Activated effector memory CD4-positive, alpha-beta T cell treated with Interleukin-2 at 50 U/mL for 16 hours (primary cell): ENCODE measurements around the gene RSPO1.
"Not testable (repeated sequence)": the region's sequence is repeated elsewhere in the genome, so short reads cannot be mapped to it uniquely, and the experiment has no call there.

Experiments
- DNase-seq: peaks from one replicate; pipeline ENCODE4 v3.0.0-alpha.2; 2020

The RSPO1 gene

GRCh38 chr1:37612186-37612585, 22.5 kb downstream of the RSPO1 start:
- no peak for DNase-seq

DNA sequence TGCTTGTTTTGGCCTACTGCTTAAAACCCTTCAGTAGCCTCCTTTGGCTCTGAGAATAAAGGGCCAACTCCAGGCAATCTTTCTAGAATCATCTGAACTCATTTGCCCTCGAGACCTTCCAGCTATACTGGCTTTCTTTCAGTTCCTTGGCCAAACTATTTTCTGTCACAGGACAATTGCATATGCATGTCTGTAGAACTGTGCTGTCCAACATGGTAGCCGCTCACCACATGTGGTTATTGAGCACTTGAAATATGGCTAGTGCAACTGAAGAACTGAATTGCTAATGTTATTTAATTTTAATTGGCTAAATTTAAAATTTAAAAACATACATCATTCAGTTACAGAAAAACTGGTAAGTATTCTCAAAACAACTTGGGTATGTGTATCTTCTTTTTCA, 24.7 kb downstream of the RSPO1 start:
- DNase-seq = no peak

GRCh38 chr1:37609002-37609401, 25.7 kb downstream of the RSPO1 start:
- no peak for DNase-seq

GRCh38 chr1:37606481-37607263, 28.0 kb downstream of the RSPO1 start:
- no peak for DNase-seq

GRCh38 chr1:37605806-37606474, 28.8 kb downstream of the RSPO1 start:
- no peak for DNase-seq

DNA sequence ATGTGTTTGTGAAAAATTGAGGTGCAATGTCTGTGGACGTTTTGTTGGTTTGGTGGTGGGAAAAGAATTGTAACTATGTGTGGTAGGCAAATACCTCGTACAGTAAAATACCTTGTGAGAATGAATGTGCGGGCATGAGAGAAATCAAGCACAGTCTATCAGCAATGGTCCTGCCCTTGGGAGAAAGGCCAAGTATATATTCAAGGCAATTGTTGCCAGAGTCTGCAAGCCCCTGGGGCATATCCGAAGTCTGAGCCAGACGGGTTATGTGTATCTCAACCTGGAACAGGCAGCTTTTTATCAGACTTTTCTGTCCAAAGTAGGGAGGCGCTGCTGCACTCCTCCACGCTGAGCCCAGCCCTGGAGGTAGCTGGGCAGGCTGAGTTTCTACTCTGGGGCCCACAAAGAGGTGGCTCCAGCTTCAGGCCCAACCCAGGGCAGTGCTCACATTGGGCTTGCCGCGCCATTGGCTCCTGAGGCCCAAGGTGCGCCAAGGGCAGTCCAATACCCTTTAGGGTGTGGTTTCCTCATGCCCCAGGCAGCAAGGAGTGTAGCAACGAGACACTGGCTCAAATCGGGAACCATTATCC, 29.5 kb downstream of the RSPO1 start:
- no peak for DNase-seq

DNA sequence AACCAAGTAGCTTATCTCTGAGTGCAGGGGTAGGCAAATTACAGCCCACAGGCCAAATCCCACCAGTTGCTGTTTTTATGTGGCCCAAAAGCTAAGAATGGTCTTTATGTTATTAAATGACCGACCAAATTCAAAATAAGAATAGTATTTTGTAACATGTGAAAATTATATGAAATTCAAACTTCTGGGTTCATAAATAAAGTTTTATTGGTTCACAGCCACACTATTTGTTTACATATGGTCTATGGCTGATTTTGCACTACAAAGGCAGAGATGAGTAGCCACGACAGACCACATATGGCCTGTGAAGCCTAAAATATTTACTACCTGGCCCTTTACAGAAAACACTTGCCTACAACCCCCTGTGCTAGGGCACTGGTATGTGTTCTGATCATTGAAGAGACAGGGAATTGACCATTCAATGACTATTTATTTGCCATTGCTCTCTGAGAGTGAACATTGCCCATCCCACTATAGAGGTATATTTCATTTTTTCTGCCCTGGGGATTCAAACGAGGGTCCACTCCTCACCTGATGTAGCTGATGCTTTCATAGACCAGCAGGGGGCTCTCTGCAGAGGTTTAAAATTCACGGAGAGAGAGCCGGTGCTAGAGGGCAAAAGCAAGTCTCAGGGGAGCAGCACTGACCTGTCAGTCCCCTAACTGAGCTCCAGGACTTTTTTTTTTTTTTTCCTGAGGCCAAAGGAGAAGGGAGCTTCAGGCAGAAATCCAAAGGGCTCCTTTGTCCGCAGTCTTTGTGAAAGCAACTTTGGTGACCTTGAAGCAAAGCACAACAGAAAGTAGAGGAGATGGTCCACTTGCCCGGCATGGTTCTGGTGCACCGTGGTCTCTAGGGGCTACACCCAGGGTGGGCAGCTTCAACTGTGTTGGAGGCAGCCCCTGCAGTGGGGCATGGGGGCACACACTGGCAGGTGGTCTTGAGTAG, 31.7 kb downstream of the RSPO1 start:
- peak; percentile 14 for DNase-seq

DNA sequence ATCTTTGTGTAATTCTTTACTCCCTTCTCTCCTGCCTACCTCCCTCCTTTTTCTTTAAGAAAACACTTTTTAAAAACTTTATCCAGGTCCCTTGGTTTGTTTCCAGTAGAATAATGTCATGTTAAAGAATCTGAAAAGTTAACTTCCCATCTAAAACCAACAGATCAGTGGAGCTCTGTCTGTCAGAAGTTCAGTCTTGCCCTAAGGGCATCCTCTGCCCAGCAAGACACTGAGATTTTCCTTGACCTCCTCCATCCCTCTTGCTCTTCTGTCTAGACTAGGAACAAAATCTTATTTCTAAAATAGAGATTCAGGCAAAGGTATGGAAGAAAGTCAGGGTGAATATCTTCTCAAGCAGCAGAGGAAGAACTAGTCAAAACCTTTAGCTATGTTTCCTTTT, 33.3 kb downstream of the RSPO1 start:
- no peak for DNase-seq

- DNase-seq = no peak
Measured at GRCh38 chr1:37599940-37600339, 34.8 kb downstream of the RSPO1 start.

GRCh38 chr1:37596182-37596667, 38.5 kb downstream of the RSPO1 start:
- DNase-seq = no peak

GRCh38 chr1:37595440-37596181, 39.1 kb downstream of the RSPO1 start, which contains the start of gene GNL2:
GNL2 (minus strand) TSS chr1:37595937; CDS start chr1:37595822, 115 bp downstream.
- DNase-seq = peak; percentile 93

DNA sequence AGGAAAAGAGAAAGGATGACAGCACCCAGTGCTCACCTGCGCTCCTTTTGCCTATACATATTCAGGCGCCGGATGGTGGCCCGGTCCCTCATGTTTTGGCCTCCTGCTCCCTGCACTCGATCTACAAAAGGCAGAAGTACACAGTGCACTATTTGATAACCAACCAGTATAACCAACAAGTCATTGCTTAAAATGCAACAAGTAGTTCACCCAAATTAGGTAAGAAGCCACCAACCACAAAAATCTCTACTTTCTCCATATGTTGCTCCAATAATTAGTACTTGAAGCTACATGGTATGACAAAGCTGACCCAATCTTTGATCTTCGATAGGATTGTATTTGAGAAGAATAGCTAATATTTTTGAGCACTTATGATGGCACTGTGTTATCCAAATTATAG, 41.0 kb downstream of the RSPO1 start:
- DNase-seq = no peak

GRCh38 chr1:37588939-37589338, 45.8 kb downstream of the RSPO1 start:
- DNase-seq = no peak

DNA sequence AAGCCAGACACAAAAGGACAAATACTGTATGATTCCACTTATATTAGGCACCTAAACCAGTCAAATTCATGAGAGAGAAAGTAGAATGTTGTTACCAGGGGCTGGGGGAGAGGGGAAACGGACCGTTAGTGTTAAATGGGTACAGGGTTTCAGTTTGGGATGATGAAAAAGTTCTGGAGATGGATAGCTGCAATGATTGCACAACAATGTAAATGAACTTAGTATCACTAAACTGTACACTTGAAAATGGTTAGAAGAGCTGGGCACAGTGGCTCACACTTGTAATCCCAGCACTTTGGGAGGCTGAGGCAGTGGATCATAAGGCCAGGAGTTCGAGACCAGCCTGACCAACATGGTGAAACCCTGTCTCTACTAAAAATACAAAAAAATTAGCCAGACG, 50.1 kb downstream of the RSPO1 start:
- DNase-seq = not testable (repeated sequence)

DNA sequence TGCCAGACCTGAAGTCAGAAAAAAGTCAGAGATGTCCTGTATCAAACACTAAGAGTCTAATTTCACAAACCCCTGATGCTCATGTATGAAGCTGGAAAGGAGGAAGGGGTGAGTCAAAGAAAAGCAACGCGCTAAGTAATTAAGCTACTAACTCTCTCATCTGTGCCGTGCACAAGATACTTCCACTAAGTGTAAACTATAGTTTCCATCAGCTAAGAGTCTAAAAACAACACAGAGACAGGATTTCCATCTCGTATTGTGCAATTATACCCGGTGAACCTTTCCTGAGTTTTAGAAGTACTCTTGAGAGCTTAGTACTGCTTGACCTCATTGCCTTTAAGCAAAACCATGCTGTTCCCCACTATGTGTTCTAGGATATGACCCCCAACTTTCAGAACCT, 59.0 kb downstream of the RSPO1 start:
- DNase-seq = no peak

DNA sequence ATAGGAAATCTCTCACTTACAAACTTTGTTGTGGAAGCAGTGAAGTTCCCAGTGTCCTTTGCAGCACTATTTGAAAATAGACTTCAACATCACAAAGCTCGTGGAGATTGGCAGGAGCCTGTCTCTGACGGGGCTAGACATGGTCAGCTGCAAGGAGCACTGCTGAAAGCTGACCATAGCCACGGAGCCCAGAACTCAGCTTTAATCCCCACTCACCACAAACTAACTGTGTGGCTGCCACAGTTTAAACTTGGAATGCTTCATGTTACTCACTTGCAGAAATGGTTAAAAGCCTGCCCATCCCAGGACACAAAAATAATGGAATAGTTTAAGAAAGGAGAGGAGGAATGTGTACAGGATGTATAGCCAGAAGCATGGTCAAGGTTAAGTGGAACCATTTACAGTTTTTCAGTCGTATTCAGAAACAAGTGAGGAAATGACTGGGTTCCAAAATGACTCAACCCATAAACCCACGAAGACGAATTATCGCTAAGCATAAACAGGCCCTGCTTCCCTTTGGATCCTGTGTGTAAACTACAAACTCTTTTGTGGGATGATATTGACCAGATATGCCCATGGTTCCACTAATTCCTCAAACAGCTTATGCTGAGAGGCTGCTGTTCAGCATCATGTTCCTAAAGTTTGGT, 59.7 kb downstream of the RSPO1 start:
- DNase-seq = no peak

DNA sequence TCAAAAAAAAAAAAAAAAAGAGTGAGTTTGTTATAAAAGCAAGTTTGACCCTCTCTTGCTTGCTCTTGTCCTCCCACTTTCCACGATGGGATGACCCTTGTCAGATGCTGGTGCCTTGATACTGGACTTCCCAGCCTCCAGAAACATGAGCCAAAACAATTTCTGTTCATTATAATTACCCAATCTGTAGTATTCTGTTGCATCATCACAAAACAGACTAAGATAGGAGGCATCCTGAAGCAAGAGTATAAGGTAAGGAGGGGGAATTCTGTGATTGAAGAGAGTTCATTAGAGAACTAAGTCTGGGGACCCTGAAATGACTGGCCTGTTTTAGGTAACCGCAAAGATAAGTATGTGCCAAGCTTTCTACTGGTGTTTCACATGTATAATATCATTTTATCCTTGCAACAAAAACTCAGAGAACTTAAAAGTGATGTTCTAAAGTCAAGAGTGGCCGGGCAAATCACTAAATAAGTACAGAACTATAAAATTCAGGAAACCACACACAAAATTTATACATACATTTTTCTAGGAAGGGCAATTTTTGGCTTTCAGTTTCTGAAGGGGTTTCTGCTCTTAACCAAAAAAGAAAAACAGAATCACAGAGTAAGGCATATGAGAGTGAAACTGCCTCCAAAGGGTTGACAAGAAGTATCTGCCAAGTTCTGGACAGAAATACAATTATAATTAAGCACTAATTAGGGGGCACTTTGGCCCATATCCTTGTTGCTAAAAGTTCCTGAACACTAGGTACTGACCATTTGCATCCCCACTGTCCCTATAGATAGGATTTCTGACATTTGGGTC, 64.0 kb downstream of the RSPO1 start:
- no peak for DNase-seq

GRCh38 chr1:37567023-37567422, 67.7 kb downstream of the RSPO1 start:
- no peak for DNase-seq

DNA sequence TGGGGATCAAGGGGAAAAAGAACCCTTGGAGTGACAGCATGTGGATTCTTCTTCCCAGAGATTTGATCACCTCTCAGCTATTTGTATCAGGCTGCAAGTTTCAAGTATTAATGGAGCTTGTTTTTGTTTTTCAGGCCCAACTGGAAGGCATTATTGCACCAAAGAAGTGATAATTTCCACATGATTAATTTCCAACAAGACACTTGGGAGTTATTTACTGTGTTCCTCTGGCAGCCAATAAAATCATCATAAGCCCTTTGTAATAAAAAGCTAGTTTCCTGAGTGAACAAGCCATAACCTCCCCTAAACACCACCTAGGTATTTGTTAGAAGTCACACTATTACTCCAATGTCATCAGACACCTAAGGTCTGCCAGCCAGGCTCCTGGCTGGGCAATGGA, 69.8 kb downstream of the RSPO1 start:
- no peak for DNase-seq

DNA sequence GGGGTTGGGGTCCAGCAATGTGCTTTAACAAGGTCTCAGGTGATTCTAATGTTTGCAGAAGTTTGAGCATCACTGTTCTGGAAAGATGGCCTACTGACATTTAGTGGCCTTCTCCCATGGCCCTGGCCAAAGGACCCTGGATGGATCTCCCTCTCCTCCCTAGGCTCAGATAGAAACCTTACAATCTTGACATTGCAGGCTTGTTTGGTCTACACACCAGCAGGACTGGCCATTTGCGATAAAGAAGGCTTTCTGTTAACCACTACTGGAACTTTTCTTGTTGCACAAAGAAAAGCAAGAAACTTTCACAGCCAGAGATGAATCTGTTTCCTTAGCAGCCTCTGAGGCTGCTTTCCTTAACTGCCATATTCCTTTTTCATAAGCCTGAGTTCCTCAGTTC, 71.7 kb downstream of the RSPO1 start:
- no peak for DNase-seq
